NCI-H82 treated with DMSO at 0.1 percent for 48 hours (cell line): ENCODE results near the gene MIB2.

Experiments
- DNase-seq: peaks from one replicate; lab custom pipeline; 2025; ENCODE audit not compliant: unreplicated experiment; lab: John Stamatoyannopoulos, UW

Gene MIB2

DNA sequence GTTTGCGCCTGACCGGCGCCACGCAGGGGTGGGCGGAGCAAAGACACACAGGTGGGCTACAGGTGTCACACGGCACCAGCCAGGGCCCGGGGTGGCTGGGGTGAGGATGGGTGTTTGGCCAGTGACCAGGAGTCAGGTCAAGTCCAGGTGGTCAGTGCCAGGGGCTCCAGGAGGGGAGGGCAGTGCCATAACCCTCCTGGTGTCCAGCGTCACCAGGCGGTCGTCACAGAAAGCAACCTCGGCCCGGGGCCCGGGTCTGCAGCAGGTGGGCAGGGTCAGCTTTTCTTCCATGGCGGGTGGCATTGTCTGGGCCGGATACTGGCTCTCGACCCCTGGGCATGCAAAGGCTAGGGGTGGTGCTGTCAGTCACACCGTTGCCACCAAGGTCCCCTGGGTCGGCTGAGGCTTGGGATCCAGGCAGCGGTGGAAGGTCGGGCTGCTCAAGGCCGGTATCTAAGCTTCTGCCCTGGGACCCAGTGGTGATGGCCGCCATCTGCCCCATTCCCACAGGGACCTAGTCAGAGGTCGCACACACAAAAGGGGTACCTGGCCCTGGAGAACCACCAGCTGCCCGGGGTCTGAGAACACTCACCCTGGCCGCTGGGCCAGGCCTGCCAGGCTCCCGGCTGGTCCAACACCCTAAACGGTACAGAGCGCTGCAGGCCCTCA, 17.1 kb upstream of the MIB2 start:
- no peak for DNase-seq

- DNase-seq: no peak
Observed at GRCh38 chr1:1598720-1599029, 16.6 kb upstream of the MIB2 start.

DNA sequence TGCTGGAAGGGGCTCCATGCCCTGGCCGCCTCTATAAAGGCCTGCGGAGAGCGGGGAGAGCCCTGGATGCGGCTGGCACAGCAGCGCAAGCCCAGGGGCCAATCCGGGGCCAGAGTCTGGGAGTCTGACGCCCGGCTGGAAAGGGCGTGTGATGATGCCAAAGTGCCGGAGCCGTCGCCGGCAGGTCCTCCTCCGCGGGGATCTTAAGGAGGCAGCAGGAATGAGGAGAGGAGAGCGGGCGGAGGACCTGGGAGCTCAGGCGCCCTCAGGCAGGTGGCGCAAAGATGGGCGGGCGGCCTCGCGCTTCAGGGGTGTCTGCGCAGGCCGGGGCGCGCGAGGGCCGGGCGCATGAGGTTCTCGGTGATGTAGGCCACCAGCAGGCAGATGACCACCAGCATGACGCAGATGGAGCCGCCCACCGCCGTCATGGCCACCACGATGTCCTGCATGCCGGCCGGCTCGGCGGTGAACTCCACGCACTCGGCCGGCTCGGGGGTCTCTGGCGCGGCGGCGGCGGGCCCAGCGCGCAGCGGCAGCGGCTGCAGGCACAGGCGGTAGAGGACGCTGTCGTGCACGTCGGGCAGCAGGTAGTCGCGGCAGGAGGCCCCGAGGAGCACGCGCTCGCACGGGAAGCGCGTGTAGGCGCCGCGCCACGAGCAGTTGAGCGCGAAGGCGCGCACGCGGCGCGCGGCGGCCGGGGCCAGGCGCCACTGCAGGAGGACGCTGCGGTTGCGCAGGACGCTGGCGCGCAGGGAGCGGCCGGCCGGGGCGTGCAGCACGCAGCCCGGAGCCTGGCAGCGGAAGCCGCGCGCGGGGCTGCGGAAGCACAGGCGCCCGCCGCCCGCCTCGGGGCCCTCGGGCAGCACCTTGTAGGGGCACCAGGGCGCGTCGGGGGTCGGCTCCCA, 16.0 kb upstream of the MIB2 start:
- no peak for DNase-seq

DNA sequence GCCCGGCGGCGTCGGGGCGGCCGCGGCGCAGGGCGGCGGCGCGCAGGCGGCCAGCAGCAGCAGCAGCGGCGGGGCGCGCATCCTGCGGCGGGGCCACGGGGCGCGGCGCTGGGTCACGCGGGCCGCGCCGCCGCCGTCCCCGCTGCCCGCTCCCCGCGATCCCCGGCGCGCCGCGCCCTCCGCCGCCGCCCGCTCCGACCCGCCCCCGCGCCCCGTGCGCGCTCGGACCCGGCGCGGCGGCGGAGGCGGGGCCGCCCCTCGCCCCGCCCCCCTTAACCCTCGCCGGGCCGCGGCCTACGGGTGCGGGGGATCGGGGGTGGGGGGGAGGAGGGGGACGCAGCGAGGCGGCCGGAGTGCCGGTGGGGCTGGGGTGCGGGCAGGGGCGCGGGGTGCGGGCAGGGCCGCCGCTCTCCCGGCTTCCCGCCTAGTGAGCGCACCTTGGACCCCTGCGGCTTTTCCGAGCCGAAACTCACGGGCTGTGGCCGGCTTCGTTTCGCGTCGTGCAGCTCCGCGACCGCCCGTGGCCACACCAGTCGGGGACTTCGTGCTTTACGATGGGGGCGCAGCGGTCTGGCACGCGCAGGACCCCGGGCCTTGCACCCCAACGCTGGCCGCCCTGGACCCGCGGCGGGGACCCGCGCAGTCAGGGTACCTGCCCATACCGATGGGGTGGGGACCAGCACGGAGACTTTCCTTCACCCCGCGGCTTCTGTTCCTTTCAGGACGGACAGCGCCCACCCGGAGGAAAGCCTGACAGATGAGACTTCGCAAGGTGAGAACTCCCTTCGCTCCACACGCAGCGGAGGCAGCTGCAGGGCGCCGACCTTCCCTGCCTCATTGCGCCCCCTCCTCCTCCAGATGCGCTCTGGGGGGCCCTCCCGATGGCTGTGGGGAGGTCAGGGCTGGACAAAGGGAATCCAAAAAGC, 15.1 kb upstream of the MIB2 start, which contains the start of gene FNDC10:
Gene FNDC10, minus strand, starts transcription at position 201 of the 926 bp plus-strand sequence. Its CDS starts 120 bp downstream, at position 81.
- DNase-seq: no peak

- DNase-seq: no peak
Observed at GRCh38 chr1:1600861-1601563, 14.3 kb upstream of the MIB2 start.

DNA sequence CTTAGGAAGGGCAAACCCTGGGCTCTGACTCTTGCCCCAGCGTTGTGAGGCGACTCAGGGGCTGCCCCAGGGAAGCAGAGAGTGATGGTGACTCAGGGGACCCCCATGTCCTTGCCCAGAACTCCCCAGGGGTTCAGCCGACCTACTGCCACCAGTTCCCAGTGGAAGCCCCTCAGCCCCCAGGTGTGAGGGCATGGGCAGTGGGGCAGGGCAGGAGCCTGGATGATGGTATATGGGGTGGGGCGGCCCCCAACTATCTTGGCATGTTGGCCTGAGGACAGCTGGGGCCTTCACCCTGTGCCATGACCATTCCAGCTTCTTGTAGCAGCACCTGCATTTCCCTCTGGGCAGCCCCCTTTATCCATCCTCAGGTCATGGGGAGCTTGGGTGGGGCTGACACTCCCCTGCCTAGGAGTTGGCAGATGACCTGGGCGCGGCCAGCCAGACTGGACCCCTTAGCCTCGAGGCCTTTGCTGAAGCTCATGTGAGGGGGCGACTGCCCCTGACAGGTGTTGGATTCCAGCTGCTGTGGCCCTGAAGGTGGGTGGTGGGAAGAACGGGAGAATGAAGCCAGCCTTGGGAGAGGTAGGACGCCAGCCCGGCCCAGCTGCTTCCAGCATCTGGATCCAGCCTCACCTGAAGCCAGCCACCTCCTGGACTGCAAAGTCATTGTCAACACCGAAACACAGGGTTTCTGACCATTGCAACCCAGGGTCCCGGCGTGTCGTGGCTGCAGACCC, 13.6 kb upstream of the MIB2 start:
- no peak for DNase-seq

- no peak for DNase-seq
Observed at GRCh38 chr1:1602304-1602967, 12.9 kb upstream of the MIB2 start.

DNA sequence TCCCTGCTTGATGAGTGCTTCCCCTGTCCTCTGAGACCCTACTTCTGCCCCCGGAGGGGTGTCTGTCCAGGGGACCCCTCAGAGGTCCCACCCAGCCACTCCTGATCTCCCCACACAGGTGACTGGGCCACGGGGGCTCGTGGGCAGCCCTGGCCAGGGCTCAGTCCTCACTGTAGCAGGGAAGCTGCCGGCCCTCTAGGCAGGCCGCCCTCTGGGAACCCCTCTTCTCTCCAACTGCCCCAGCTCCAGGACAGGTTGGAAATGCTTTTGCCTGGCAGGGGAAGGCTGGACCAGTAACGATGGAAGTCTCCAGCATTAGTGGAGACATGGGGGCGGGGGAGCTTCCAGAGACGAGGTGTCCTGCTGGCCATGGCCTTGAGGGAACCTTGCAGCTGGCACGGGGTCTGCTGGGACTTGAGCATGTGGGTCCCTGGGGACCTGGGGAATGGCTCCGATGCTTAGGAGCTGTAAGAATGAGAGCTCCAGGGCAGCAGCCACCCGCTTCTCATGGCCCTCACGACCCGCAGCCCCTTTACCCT, 12.3 kb upstream of the MIB2 start:
- peak; percentile 43 for DNase-seq

DNA sequence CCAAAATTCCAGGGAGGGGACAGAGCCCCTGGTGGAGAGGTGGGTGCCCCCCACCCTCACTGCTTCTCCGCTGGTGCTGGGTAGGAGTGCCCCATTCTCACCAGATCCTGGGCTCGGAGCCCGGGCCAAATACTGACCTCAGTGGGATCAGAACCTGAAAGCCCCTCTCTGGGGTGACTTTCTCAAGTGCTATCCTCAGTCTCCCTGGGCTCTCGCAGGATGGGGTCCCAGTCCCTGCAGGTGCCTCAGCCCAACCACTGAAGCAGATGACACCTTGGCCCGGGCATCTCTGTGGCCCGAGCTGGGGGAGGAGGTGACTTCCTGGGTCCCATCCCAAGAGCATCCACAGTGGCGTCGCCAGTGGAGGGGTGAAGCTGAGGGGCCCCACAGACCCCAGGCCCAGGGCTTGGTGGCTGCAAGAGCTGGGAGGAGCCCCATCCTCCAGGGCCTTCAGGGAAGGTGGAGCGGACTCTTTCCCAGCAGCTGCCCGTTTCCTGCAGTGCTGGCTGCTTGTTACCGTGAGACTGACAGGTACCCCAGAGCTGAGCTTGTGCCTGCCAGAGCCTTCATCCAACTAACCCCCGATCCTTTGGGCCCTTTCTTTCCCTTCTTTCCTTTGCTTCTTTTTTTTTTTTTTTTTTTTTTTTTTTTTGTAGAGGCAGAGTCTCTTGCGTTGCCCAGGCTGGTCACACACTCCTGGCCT, 11.5 kb upstream of the MIB2 start:
- no peak for DNase-seq

DNA sequence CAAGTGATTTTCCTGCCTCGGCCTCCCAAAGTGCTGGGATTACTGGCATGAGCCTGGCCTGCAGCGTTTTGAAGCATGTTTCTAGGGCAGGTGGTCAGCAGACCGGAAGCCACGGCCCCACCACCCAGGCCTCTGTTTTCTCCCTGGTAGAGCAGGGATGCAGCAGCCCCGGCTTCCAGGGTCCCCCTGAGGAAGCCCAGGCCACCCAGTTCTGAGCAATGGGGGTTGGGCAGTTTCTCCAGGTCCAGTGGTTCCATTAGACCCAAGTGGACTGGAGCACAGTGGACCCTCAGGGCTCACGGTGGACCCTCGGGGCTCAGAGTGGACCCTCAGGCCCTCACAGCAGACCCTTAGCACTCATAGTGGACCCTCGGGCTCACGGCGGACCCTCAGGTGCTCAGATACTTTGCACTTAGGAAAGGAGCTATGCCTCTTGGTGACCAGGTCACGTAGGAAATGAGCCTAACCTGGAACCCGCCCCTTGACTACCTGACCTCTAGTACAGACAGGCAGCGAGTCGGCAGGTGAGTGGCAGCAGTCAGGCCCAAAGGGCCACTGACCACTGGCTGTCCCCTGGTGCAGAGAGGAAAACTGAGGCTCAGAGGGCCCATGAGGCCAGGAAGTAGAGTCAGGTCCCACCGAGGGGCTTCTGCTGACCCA, 10.8 kb upstream of the MIB2 start:
- DNase-seq: no peak

GRCh38 chr1:1605034-1605591, 10.2 kb upstream of the MIB2 start:
- DNase-seq: no peak

GRCh38 chr1:1605724-1606123, 9.6 kb upstream of the MIB2 start:
- no peak for DNase-seq

- DNase-seq: no peak
Observed at GRCh38 chr1:1606232-1606631, 9.1 kb upstream of the MIB2 start.

DNA sequence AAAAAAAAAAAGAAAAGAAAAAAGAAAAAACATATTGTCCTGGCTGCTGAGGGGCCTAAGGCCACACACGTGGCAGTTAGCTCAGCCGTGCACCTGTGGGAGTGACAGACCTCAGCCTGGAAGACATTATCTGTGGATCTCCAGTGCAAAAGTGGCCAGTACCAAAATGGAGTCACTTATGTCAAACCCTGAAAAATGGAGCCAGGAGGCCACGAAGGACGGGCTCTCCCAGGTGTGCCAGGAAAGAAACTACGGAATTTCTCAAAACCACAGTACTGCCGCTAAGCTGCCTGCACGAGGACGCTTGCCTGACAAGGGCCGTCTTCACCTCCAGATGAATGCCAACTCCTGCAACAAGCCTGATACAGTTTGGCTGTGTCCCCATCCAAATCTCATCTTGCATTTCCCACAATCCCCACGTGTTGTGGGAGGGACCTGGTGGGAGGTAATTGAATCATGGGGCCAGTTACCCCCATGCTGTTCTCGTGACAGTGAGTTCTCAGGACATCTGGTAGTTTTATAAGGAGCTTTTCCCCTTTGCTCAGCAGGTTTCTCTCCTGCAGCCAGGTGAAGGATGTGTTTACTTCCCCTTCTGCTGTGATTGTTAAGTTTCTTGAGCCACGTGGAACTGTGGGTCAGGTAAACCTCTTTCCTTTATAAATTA, 5.3 kb upstream of the MIB2 start:
- peak; percentile 62 for DNase-seq

GRCh38 chr1:1610796-1611195, 4.5 kb upstream of the MIB2 start:
- no peak for DNase-seq

GRCh38 chr1:1612104-1612400, 3.2 kb upstream of the MIB2 start:
- no peak for DNase-seq

GRCh38 chr1:1613509-1614082, 1.7 kb upstream of the MIB2 start:
- DNase-seq: no peak
